ENCODE results near the gene SYCN.

Gene SYCN

GRCh38 chr19:39158646-39159260 lies 45.3 kb downstream of the SYCN start:
- peak overlapping the region; percentile 69 for H3K4me3 ChIP-seq (ENCODE audit: low read depth, low read length)
- DNase-seq (ENCODE audit: low read depth): no peak
- TF ChIP-seq, protein P1, sequence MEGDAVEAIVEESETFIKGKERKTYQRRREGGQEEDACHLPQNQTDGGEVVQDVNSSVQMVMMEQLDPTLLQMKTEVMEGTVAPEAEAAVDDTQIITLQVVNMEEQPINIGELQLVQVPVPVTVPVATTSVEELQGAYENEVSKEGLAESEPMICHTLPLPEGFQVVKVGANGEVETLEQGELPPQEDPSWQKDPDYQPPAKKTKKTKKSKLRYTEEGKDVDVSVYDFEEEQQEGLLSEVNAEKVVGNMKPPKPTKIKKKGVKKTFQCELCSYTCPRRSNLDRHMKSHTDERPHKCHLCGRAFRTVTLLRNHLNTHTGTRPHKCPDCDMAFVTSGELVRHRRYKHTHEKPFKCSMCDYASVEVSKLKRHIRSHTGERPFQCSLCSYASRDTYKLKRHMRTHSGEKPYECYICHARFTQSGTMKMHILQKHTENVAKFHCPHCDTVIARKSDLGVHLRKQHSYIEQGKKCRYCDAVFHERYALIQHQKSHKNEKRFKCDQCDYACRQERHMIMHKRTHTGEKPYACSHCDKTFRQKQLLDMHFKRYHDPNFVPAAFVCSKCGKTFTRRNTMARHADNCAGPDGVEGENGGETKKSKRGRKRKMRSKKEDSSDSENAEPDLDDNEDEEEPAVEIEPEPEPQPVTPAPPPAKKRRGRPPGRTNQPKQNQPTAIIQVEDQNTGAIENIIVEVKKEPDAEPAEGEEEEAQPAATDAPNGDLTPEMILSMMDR (IDR thresholded peaks at IDR 0.05; ENCODE audit: control insufficient read depth, extremely low read depth, insufficient read depth): no peak

- H3K4me3 ChIP-seq (ENCODE audit: low read depth, low read length): peak overlapping the region; percentile 69
- TF ChIP-seq, protein P1 (IDR thresholded peaks at IDR 0.05; ENCODE audit: control insufficient read depth, extremely low read depth, insufficient read depth): no peak
- no peak for DNase-seq (ENCODE audit: low read depth)
Measured at GRCh38 chr19:39157997-39158389, 46.1 kb downstream of the SYCN start.

- H3K4me3 ChIP-seq (ENCODE audit: low read depth, low read length): peak overlapping the region; percentile 69
- no peak for DNase-seq (ENCODE audit: low read depth)
- TF ChIP-seq, protein P1 (IDR thresholded peaks at IDR 0.05; ENCODE audit: control insufficient read depth, extremely low read depth, insufficient read depth): no peak
Measured at GRCh38 chr19:39157275-39157996, 46.6 kb downstream of the SYCN start.

- TF ChIP-seq, protein P1 (IDR thresholded peaks at IDR 0.05; ENCODE audit: control insufficient read depth, extremely low read depth, insufficient read depth): no peak
- H3K4me3 ChIP-seq (ENCODE audit: low read depth, low read length): peak overlapping the region; percentile 69
- DNase-seq (ENCODE audit: low read depth): peak; percentile 54
Measured at GRCh38 chr19:39156326-39157230, 47.5 kb downstream of the SYCN start.

DNA sequence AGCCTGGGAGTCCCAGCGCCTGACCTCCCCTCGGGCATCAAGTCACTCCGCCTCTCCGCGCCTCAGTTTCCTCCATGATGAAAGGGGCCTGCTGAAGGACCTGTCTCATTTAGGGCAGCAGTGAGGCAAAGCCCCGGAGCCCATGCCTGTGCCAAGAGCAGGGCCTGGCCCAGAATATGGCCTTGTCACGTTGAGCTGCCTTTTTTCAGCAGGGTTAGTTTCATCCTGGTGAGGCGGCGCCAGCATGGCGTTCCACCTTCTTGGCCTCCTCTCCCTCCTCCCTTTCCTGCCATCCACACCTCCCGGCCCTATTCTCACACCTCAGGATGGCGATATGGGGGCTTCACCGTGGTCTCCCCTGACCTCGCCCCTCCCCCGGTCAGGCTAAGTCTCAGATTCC lies 48.3 kb downstream of the SYCN start:
- peak overlapping the region; percentile 69 for H3K4me3 ChIP-seq (ENCODE audit: low read depth, low read length)
- DNase-seq (ENCODE audit: low read depth): no peak
- TF ChIP-seq, protein P1 (IDR thresholded peaks at IDR 0.05; ENCODE audit: control insufficient read depth, extremely low read depth, insufficient read depth): no peak

GRCh38 chr19:39155114-39155700 lies 48.9 kb downstream of the SYCN start:
- H3K4me3 ChIP-seq (ENCODE audit: low read depth, low read length): peak overlapping the region; percentile 69
- no peak for DNase-seq (ENCODE audit: low read depth)
- TF ChIP-seq, protein P1 (IDR thresholded peaks at IDR 0.05; ENCODE audit: control insufficient read depth, extremely low read depth, insufficient read depth): no peak
